ENCODE data around the gene PDE2A.

DNA sequence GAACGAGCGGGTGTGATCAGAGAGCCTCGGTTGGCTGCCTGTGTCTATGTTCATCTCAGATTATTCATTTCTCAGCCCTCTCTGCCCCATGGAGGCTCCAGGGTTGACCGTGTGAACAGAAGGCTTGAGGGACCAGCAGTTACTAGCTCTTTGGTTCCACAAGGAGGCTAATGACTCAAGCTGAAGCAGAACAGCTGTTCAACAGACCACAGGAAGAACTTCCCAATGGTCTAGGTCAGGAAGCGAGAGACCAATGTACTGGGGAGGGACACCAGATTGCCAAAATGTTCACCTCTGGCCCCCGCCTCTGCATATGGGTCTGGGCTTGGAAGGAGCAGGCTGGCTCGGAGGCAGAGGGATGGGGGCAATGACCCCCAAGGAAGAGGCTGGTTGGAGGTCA, 14.7 kb upstream of the PDE2A start:
- TF ChIP-seq, protein P1, sequence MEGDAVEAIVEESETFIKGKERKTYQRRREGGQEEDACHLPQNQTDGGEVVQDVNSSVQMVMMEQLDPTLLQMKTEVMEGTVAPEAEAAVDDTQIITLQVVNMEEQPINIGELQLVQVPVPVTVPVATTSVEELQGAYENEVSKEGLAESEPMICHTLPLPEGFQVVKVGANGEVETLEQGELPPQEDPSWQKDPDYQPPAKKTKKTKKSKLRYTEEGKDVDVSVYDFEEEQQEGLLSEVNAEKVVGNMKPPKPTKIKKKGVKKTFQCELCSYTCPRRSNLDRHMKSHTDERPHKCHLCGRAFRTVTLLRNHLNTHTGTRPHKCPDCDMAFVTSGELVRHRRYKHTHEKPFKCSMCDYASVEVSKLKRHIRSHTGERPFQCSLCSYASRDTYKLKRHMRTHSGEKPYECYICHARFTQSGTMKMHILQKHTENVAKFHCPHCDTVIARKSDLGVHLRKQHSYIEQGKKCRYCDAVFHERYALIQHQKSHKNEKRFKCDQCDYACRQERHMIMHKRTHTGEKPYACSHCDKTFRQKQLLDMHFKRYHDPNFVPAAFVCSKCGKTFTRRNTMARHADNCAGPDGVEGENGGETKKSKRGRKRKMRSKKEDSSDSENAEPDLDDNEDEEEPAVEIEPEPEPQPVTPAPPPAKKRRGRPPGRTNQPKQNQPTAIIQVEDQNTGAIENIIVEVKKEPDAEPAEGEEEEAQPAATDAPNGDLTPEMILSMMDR (IDR thresholded peaks at IDR 0.05; ENCODE audit: poor library complexity) = no peak
- no peak for TF ChIP-seq EZH2phosphoT487 (IDR thresholded peaks at IDR 0.05; ENCODE audit: low read depth, severe bottlenecking, unreplicated experiment)
